Ishikawa (cell line): ENCODE data around the gene BPHL.

Experiments
- CEBPB ChIP-seq: IDR thresholded peaks from 2 replicates; pipeline ENCODE4 v1.6.1; 2012
- EGR1 ChIP-seq: IDR thresholded peaks from 2 replicates; pipeline ENCODE4 v1.6.1; 2012
- FOXM1 ChIP-seq: IDR thresholded peaks from 2 replicates; pipeline ENCODE4 v1.6.1; 2012; ENCODE audit warnings: low read depth, borderline replicate concordance
- NFIC ChIP-seq: IDR thresholded peaks from 2 replicates; pipeline ENCODE4 v1.6.1; 2012
- RAD21 ChIP-seq: IDR thresholded peaks from 2 replicates; pipeline ENCODE4 v1.6.1; 2012; ENCODE audit warnings: low read depth
- TEAD4 ChIP-seq: IDR thresholded peaks from 2 replicates; pipeline ENCODE4 v1.6.1; 2012
- ZBTB7A ChIP-seq: IDR thresholded peaks from 2 replicates; pipeline ENCODE4 v1.6.1; 2012; ENCODE audit warnings: low read depth
- TF ChIP-seq, protein P1 (sequence below): IDR thresholded peaks from 2 replicates; pipeline ENCODE4 v1.6.1; 2012
- TF ChIP-seq, protein P2 (sequence below): IDR thresholded peaks from 2 replicates; pipeline ENCODE4 v1.6.1; 2012; ENCODE audit warnings: low read depth, mild to moderate bottlenecking
- TF ChIP-seq, protein P3 (sequence below): IDR thresholded peaks from 2 replicates; pipeline ENCODE4 v1.6.1; 2012

The BPHL gene

DNA sequence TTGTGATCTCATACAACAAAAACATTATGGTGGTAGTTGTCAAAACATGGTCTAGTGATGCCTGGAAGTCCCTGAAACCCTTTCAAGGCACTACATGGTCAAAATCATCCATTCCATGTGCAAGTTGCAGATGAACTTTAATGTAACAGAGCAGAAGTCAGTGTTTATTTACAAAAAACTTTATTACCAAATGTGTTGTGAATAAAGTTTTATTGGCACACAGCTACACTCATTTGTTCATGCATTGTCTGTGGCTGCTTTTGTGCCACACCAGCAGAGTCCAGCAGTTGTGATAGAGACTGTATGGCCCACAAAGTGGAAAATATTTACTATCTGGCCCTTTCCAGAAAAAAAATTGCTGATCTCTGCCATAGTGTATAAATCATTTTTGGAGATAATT lies 82.2 kb downstream of the BPHL start:
- TF ChIP-seq NFIC (no peak), FOXM1 (no peak), EGR1 (no peak), ZBTB7A (no peak)
- TF ChIP-seq, protein P1, sequence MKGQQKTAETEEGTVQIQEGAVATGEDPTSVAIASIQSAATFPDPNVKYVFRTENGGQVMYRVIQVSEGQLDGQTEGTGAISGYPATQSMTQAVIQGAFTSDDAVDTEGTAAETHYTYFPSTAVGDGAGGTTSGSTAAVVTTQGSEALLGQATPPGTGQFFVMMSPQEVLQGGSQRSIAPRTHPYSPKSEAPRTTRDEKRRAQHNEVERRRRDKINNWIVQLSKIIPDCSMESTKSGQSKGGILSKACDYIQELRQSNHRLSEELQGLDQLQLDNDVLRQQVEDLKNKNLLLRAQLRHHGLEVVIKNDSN = no peak
- TF ChIP-seq, protein P2, sequence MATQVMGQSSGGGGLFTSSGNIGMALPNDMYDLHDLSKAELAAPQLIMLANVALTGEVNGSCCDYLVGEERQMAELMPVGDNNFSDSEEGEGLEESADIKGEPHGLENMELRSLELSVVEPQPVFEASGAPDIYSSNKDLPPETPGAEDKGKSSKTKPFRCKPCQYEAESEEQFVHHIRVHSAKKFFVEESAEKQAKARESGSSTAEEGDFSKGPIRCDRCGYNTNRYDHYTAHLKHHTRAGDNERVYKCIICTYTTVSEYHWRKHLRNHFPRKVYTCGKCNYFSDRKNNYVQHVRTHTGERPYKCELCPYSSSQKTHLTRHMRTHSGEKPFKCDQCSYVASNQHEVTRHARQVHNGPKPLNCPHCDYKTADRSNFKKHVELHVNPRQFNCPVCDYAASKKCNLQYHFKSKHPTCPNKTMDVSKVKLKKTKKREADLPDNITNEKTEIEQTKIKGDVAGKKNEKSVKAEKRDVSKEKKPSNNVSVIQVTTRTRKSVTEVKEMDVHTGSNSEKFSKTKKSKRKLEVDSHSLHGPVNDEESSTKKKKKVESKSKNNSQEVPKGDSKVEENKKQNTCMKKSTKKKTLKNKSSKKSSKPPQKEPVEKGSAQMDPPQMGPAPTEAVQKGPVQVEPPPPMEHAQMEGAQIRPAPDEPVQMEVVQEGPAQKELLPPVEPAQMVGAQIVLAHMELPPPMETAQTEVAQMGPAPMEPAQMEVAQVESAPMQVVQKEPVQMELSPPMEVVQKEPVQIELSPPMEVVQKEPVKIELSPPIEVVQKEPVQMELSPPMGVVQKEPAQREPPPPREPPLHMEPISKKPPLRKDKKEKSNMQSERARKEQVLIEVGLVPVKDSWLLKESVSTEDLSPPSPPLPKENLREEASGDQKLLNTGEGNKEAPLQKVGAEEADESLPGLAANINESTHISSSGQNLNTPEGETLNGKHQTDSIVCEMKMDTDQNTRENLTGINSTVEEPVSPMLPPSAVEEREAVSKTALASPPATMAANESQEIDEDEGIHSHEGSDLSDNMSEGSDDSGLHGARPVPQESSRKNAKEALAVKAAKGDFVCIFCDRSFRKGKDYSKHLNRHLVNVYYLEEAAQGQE = no peak

DNA sequence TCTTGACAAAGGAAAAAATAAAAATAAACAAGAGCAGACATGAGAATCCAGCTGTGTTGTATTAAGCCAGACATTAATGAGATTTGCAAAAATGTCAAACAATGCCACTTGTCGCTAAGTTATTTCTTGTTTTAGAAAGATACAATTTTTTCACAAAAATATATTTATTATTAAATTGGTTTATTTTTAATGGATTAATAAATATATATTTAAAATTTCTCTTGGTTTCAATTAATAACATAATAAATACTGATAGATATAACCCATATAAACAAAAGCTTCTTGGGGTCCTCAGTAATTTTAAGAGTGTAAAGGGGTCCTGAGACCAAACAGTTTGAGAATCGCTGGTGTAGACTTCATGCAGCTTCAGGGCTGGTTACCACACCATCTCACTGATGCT lies 82.9 kb downstream of the BPHL start:
- TF ChIP-seq CEBPB = no peak
- TF ChIP-seq, protein P1 = no peak
- no peak for TF ChIP-seq FOXM1
- TF ChIP-seq, protein P2 = no peak
- no peak for TF ChIP-seq TEAD4
- TF ChIP-seq, protein P3, sequence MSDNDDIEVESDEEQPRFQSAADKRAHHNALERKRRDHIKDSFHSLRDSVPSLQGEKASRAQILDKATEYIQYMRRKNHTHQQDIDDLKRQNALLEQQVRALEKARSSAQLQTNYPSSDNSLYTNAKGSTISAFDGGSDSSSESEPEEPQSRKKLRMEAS = no peak
- TF ChIP-seq RAD21 = no peak
